GM12875 (cell line): ENCODE results near the gene SCARB2.
A peak's percentile ranks its signal among the peaks of the same experiment; 100 is the strongest.

Source experiments
- H3K4me3 ChIP-seq: one replicate; pipeline ENCODE4 v1.5.1; 2011; ENCODE audit warnings: low read depth, low read length, control low read depth
- CTCF ChIP-seq: IDR thresholded peaks from 2 replicates; pipeline ENCODE4 v1.5.1; 2011; ENCODE audit warnings: low read depth, mild to moderate bottlenecking, control low read depth, inconsistent platforms, low read length, moderate library complexity, borderline replicate concordance; ENCODE audit not compliant: insufficient read depth

SCARB2 gene

GRCh38 chr4:76213415-76214176, at the start of gene SCARB2:
TSS of gene SCARB2 (minus strand) at chr4:76213824. CDS start at chr4:76213543, 281 bp downstream.
- H3K4me3 ChIP-seq, result peak within 1 kb of the TSS; percentile 61

GRCh38 chr4:76260571-76260970, 46.9 kb upstream of the SCARB2 start:
- H3K4me3 ChIP-seq, result no peak overlapping the region
- no peak for TF ChIP-seq CTCF

More at GRCh38 chr4:76213415-76214176, at the start of gene SCARB2:
- no peak for TF ChIP-seq CTCF

- H3K4me3 ChIP-seq, result no peak overlapping the region
- TF ChIP-seq CTCF, result no peak
Measured at GRCh38 chr4:76257824-76258223, 44.2 kb upstream of the SCARB2 start.

- H3K4me3 ChIP-seq, result no peak overlapping the region
- no peak for TF ChIP-seq CTCF
Measured at GRCh38 chr4:76256968-76257367, 43.3 kb upstream of the SCARB2 start.

GRCh38 chr4:76256032-76256431, 42.4 kb upstream of the SCARB2 start:
- no peak overlapping the region for H3K4me3 ChIP-seq
- TF ChIP-seq CTCF, result no peak

GRCh38 chr4:76253511-76253910, 39.9 kb upstream of the SCARB2 start:
- no peak for TF ChIP-seq CTCF
- no peak overlapping the region for H3K4me3 ChIP-seq

GRCh38 chr4:76252271-76252653, 38.6 kb upstream of the SCARB2 start:
- TF ChIP-seq CTCF, result no peak
- no peak overlapping the region for H3K4me3 ChIP-seq
